ENCODE results near the gene PPP1R13B. TPM values are rescaled to one million over a fixed set of nuclear protein-coding genes. Genes with fewer than 3 reads are reported as not detected.

Gene PPP1R13B
- polyA plus RNA-seq, 1 of the 3 experiments (the other 2 are of a cell fraction): 5.7 TPM

DNA sequence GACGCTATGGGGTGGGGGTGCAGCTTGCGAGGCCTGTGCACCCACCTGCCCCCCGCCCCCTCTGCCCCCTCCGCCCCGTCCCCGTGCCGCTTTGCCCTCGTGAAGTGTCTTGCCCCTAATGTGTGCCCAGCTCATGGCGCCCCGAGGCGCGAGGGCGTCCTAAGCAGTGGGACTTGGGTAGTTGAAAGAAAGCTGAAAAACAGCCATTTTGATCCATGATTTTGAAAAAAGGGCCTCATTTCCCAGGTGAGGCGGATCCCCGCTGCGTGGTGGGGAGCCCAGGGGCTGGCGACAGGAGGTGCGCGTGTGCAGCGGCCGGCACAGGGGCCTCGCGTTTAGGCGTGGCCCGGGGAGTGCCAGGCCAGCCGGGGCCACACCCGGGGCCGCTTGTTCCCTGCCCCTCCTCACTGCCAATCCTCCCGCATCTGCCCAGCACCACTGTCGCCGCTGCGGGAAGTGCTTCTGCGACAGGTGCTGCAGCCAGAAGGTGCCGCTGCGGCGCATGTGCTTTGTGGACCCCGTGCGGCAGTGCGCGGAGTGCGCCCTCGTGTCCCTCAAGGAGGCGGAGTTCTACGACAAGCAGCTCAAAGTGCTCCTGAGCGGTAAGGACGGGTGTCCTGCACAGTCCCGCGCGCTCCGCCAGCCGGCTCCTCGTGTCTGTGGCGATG lies 119.9 kb downstream of the PPP1R13B start:
- no peak overlapping the region for H2AFZ ChIP-seq (ENCODE audit: low read depth)
- H3K9ac ChIP-seq: no peak overlapping the region
- no peaks in the 10 kb centered on the region for H3F3A ChIP-seq (replicated peaks; ENCODE audit: insufficient read depth)
- ChIA-PET POLR2A (no interaction called here), CTCF (no interaction called here)
- WGBS (ENCODE audit: low lambda C conversion rate): 93% methylated on average over 36 of the region's 53 CpGs
- no peaks in the 10 kb centered on the region; a peak in 1 of 4 replicates for H3K4me1 ChIP-seq (ENCODE audit: control insufficient read depth in 1 of 2, insufficient read depth in 2 of 2, low read depth in 1 of 2, low read length in 1 of 2)
- no peak for DNase-seq
- H3K4me3 ChIP-seq (ENCODE audit: low read depth in 2 of 2, low read length in 1 of 2): no peak overlapping the region
- peaks cover 0 to 33% of the 10 kb centered on the region in 2 experiments for H3K36me3 ChIP-seq (replicated peaks in 1 of 2; ENCODE audit: control insufficient read depth in 1 of 2, insufficient read depth in 2 of 2, low read length in 1 of 2)
- H3K9me3 ChIP-seq: no peaks in the 10 kb centered on the region
- H4K20me1 ChIP-seq (ENCODE audit: insufficient read depth): 0 out of 2 replicates have a peak, but pooled peaks cover 1% of the 10 kb centered on the region
- H3K79me2 ChIP-seq (ENCODE audit: insufficient read depth): peaks cover 17% of the 10 kb centered on the region; the same call in 1 of the 2 replicates
- no peak overlapping the region for H3K27ac ChIP-seq (ENCODE audit: low read depth in 2 of 2, low read length in 1 of 2)
- no peaks in the 10 kb centered on the region for H3K9me2 ChIP-seq
- TF ChIP-seq YY1 (IDR thresholded peaks at IDR 0.05; ENCODE audit: low read depth) (no peak), POLR2AphosphoS5 (IDR thresholded peaks at IDR 0.05; ENCODE audit: low read depth, low read length) (no peak), RAD21 (IDR thresholded peaks at IDR 0.05; ENCODE audit: low read length) (no peak), SMC3 (IDR thresholded peaks at IDR 0.05; ENCODE audit: low read depth, low read length) (no peak), TAF1 (IDR thresholded peaks at IDR 0.05; ENCODE audit: borderline replicate concordance, low read depth, low read length) (no peak), NFIC (IDR thresholded peaks at IDR 0.05; ENCODE audit: borderline replicate concordance) (no peak)
- TF ChIP-seq, protein P1, sequence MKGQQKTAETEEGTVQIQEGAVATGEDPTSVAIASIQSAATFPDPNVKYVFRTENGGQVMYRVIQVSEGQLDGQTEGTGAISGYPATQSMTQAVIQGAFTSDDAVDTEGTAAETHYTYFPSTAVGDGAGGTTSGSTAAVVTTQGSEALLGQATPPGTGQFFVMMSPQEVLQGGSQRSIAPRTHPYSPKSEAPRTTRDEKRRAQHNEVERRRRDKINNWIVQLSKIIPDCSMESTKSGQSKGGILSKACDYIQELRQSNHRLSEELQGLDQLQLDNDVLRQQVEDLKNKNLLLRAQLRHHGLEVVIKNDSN (IDR thresholded peaks at IDR 0.05; ENCODE audit: borderline replicate concordance, low read depth): no peak
- no peak overlapping the region for H3K4me2 ChIP-seq
- no peaks in the 10 kb centered on the region for H3K27me3 ChIP-seq (ENCODE audit: insufficient read depth)

GRCh38 chr14:103726474-103726873 lies 120.9 kb downstream of the PPP1R13B start:
- H3K27me3 ChIP-seq (ENCODE audit: insufficient read depth): no peaks in the 10 kb centered on the region
- no peak overlapping the region for H3K4me2 ChIP-seq
- peaks cover 27% of the 10 kb centered on the region; the same call in 1 of the 2 replicates for H3K79me2 ChIP-seq (ENCODE audit: insufficient read depth)
- no peaks in the 10 kb centered on the region for H3F3A ChIP-seq (replicated peaks; ENCODE audit: insufficient read depth)
- 100% methylated on average over 4 of the region's 18 CpGs for WGBS (ENCODE audit: low lambda C conversion rate)
- CTCF ChIA-PET: no interaction called here
- H3K4me1 ChIP-seq (ENCODE audit: control insufficient read depth in 1 of 2, insufficient read depth in 2 of 2, low read depth in 1 of 2, low read length in 1 of 2): no peaks in the 10 kb centered on the region; a peak in 1 of 4 replicates
- H2AFZ ChIP-seq (ENCODE audit: low read depth): no peak overlapping the region
- TF ChIP-seq, protein P2, sequence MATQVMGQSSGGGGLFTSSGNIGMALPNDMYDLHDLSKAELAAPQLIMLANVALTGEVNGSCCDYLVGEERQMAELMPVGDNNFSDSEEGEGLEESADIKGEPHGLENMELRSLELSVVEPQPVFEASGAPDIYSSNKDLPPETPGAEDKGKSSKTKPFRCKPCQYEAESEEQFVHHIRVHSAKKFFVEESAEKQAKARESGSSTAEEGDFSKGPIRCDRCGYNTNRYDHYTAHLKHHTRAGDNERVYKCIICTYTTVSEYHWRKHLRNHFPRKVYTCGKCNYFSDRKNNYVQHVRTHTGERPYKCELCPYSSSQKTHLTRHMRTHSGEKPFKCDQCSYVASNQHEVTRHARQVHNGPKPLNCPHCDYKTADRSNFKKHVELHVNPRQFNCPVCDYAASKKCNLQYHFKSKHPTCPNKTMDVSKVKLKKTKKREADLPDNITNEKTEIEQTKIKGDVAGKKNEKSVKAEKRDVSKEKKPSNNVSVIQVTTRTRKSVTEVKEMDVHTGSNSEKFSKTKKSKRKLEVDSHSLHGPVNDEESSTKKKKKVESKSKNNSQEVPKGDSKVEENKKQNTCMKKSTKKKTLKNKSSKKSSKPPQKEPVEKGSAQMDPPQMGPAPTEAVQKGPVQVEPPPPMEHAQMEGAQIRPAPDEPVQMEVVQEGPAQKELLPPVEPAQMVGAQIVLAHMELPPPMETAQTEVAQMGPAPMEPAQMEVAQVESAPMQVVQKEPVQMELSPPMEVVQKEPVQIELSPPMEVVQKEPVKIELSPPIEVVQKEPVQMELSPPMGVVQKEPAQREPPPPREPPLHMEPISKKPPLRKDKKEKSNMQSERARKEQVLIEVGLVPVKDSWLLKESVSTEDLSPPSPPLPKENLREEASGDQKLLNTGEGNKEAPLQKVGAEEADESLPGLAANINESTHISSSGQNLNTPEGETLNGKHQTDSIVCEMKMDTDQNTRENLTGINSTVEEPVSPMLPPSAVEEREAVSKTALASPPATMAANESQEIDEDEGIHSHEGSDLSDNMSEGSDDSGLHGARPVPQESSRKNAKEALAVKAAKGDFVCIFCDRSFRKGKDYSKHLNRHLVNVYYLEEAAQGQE (IDR thresholded peaks at IDR 0.05; ENCODE audit: low read depth, low read length): no peak
- TF ChIP-seq, protein P3, sequence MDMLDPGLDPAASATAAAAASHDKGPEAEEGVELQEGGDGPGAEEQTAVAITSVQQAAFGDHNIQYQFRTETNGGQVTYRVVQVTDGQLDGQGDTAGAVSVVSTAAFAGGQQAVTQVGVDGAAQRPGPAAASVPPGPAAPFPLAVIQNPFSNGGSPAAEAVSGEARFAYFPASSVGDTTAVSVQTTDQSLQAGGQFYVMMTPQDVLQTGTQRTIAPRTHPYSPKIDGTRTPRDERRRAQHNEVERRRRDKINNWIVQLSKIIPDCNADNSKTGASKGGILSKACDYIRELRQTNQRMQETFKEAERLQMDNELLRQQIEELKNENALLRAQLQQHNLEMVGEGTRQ (IDR thresholded peaks at IDR 0.05; ENCODE audit: borderline replicate concordance, low read depth, low read length): no peak
- TF ChIP-seq, protein P4, sequence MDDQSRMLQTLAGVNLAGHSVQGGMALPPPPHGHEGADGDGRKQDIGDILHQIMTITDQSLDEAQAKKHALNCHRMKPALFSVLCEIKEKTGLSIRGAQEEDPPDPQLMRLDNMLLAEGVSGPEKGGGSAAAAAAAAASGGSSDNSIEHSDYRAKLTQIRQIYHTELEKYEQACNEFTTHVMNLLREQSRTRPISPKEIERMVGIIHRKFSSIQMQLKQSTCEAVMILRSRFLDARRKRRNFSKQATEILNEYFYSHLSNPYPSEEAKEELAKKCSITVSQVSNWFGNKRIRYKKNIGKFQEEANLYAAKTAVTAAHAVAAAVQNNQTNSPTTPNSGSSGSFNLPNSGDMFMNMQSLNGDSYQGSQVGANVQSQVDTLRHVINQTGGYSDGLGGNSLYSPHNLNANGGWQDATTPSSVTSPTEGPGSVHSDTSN (IDR thresholded peaks at IDR 0.05): no peak
- TF ChIP-seq, protein P5, sequence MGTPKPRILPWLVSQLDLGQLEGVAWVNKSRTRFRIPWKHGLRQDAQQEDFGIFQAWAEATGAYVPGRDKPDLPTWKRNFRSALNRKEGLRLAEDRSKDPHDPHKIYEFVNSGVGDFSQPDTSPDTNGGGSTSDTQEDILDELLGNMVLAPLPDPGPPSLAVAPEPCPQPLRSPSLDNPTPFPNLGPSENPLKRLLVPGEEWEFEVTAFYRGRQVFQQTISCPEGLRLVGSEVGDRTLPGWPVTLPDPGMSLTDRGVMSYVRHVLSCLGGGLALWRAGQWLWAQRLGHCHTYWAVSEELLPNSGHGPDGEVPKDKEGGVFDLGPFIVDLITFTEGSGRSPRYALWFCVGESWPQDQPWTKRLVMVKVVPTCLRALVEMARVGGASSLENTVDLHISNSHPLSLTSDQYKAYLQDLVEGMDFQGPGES (IDR thresholded peaks at IDR 0.05; ENCODE audit: low read depth, low read length): no peak
- no peak for TF ChIP-seq YY1 (IDR thresholded peaks at IDR 0.05; ENCODE audit: low read depth)
- TF ChIP-seq FOSL2 (IDR thresholded peaks at IDR 0.05; ENCODE audit: borderline replicate concordance, low read depth): no peak
- TF ChIP-seq SIN3A (IDR thresholded peaks at IDR 0.05; ENCODE audit: borderline replicate concordance, low read depth, low read length): no peak
- no peak for DNase-seq
- H3K27ac ChIP-seq (ENCODE audit: low read depth in 2 of 2, low read length in 1 of 2): no peak overlapping the region
- peaks cover 9% of the 10 kb centered on the region for H4K20me1 ChIP-seq (ENCODE audit: insufficient read depth)
- no peaks in the 10 kb centered on the region for H3K9me2 ChIP-seq
- H3K36me3 ChIP-seq (replicated peaks in 1 of 2; ENCODE audit: control insufficient read depth in 1 of 2, insufficient read depth in 2 of 2, low read length in 1 of 2): peaks cover 4 to 28% of the 10 kb centered on the region in 2 experiments
- no peak overlapping the region for H3K9ac ChIP-seq
- POLR2A ChIA-PET: no interaction called here
- H3K4me3 ChIP-seq (ENCODE audit: low read depth in 2 of 2, low read length in 1 of 2): no peak overlapping the region
- no peaks in the 10 kb centered on the region for H3K9me3 ChIP-seq
